Left lung (tissue), 10 donors: ENCODE data around the gene CEP170. TPM values are rescaled to one million over a fixed set of nuclear protein-coding genes. Genes with fewer than 3 reads are reported as not detected.

Experiments
- ATAC-seq: fragments of 200-7000 bp; cut with Tn5 transposase; one replicate; pipeline ENCODE4 v1.9.1; 2020; ENCODE audit warnings: moderate library complexity
- DNase-seq, 4 donors: peaks; one replicate each; pipeline ENCODE4 v3.0.0-alpha.2; 2013 to 2020
- H3K27ac ChIP-seq, 2 donors: fragments of 200-600 bp; sonication (generic) in 1 of 2; one replicate each; pipeline versions ENCODE4 v1.5.0 to v1.8.0; 2020 to 2021
- H3K27me3 ChIP-seq, 2 donors: fragments of 200-600 bp; sonication (generic) in 1 of 2; one replicate each; pipeline versions ENCODE4 v1.5.0 to v1.8.0; 2020 to 2021
- H3K36me3 ChIP-seq, 2 donors: fragments of 200-600 bp; sonication (generic) in 1 of 2; one replicate each; pipeline versions ENCODE4 v1.5.0 to v1.8.0; 2020 to 2021
- H3K4me1 ChIP-seq, 2 donors: fragments of 200-600 bp; one replicate each; pipeline ENCODE4 v1.8.0; 2021
- H3K4me3 ChIP-seq, 2 donors: fragments of 200-600 bp; sonication (generic) in 1 of 2; one replicate each; pipeline versions ENCODE4 v1.5.0 to v1.8.0; 2020 to 2021; ENCODE audit warnings: mild to moderate bottlenecking in 1 of 2
- H3K9me3 ChIP-seq, 2 donors: fragments of 200-600 bp; sonication (generic) in 1 of 2; one replicate each; pipeline versions ENCODE4 v1.5.0 to v1.8.0; 2020 to 2021
- CTCF ChIP-seq, 2 donors: fragments of 200-600 bp; sonication (generic) in 1 of 2; IDR thresholded peaks; one replicate each; pipeline versions ENCODE4 v1.5.0 to v1.8.0; 2021; ENCODE audit warnings: antibody characterized with exemption in 2 of 2
- intact Hi-C, 2 donors: fragments of 100-400 bp; cut with DNase I; formaldehyde crosslinking; loops; one replicate each; pipeline versions ENCODE4 v1.11.2 to v1.14.2; 2022
- polyA plus RNA-seq, 6 donors: library from polyadenylated mRNA; unstranded; fragments of 120-200 nt; gene quantifications; one replicate each; pipeline ENCODE4 v1.2.1, GENCODE V29; 2013; ENCODE audit not compliant: insufficient read length in 6 of 6
- total RNA-seq, 2 donors: library from RNA; stranded (reverse); fragmentation: NEBNext Ultra II Directional; extraction: Animal tissue kit (Norgen Biotek cat#: 25700); gene quantifications; one replicate each; pipeline ENCODE4 v1.2.1, GENCODE V29; 2021
- donor health status: DM: no; HTN: yes; CAD: no.
- donor health status: DM: no; HTN: no; CAD: no.

The CEP170 gene
- total and polyA plus RNA-seq, 8 donors: 60.8 to 111 (median 74.2) TPM

GRCh38 chr1:243273945-243274344 is 18.9 kb upstream of the CEP170 start:
- intact Hi-C loops: no loop called here
- no peak overlapping the region for H3K27ac ChIP-seq
- H3K27me3 ChIP-seq: no peaks in the 10 kb centered on the region
- no peak for TF ChIP-seq CTCF (IDR thresholded peaks at IDR 0.05)
- peaks cover 0 to 4% of the 10 kb centered on the region in 2 donors for H3K9me3 ChIP-seq
- ATAC-seq (no peak), DNase-seq (no peak)
- H3K36me3 ChIP-seq: peaks cover 0 to 53% of the 10 kb centered on the region in 2 donors
- peaks cover 21 to 23% of the 10 kb centered on the region in 2 donors for H3K4me1 ChIP-seq
- no peak overlapping the region for H3K4me3 ChIP-seq

GRCh38 chr1:243273506-243273905 is 18.4 kb upstream of the CEP170 start:
- ATAC-seq (no peak), DNase-seq (no peak)
- Histone ChIP-seq H3K4me1 (peaks cover 25 to 26% of the 10 kb centered on the region in 2 donors), H3K27ac (no peak overlapping the region), H3K4me3 (no peak overlapping the region), H3K9me3 (peaks cover 0 to 4% of the 10 kb centered on the region in 2 donors), H3K27me3 (no peaks in the 10 kb centered on the region), H3K36me3 (peaks cover 0 to 49% of the 10 kb centered on the region in 2 donors)
- intact Hi-C loops: no loop called here
- TF ChIP-seq CTCF (IDR thresholded peaks at IDR 0.05): no peak

- no peaks in the 10 kb centered on the region for H3K9me3 ChIP-seq
- DNase-seq: no peak
- no peaks in the 10 kb centered on the region for H3K27me3 ChIP-seq
- TF ChIP-seq CTCF (IDR thresholded peaks at IDR 0.05): no peak
- peaks cover 25 to 37% of the 10 kb centered on the region in 2 donors for H3K4me1 ChIP-seq
- no peak overlapping the region for H3K4me3 ChIP-seq
- no peak overlapping the region for H3K27ac ChIP-seq
- peaks cover 0 to 38% of the 10 kb centered on the region in 2 donors for H3K36me3 ChIP-seq
- no peak for ATAC-seq
- intact Hi-C loops: no loop called here
Observed at GRCh38 chr1:243272401-243272800, 17.3 kb upstream of the CEP170 start.

GRCh38 chr1:243271996-243272395 is 16.9 kb upstream of the CEP170 start:
- Histone ChIP-seq H3K9me3 (no peaks in the 10 kb centered on the region), H3K4me3 (no peak overlapping the region), H3K27me3 (no peaks in the 10 kb centered on the region), H3K27ac (no peak overlapping the region), H3K4me1 (peaks cover 25 to 41% of the 10 kb centered on the region in 2 donors), H3K36me3 (peaks cover 0 to 34% of the 10 kb centered on the region in 2 donors)
- intact Hi-C loops: no loop called here
- ATAC-seq (no peak), DNase-seq (no peak)
- no peak for TF ChIP-seq CTCF (IDR thresholded peaks at IDR 0.05)

GRCh38 chr1:243270097-243270864 is 15.2 kb upstream of the CEP170 start:
- H3K4me1 ChIP-seq: peaks cover 29 to 58% of the 10 kb centered on the region in 2 donors

More at GRCh38 chr1:243270097-243270864, 15.2 kb upstream of the CEP170 start:
- no peak for ATAC-seq
- H3K9me3 ChIP-seq: no peaks in the 10 kb centered on the region
- H3K27ac ChIP-seq: peak overlapping the region in 1 of 2 donors; percentile 94
- TF ChIP-seq CTCF (IDR thresholded peaks at IDR 0.05): no peak
- intact Hi-C loops: no loop called here
- H3K4me3 ChIP-seq: no peak overlapping the region
- peaks cover 0 to 16% of the 10 kb centered on the region in 2 donors for H3K36me3 ChIP-seq
- DNase-seq: no peak
- H3K27me3 ChIP-seq: no peaks in the 10 kb centered on the region
